HepG2 (cell line): Measurements from ENCODE around the gene KLHL33.
A peak's percentile ranks its signal among the peaks of the same experiment; 100 is the strongest.

ENCODE experiments used
- ATF6 ChIP-seq: sonication (generic); formaldehyde crosslinking; conservative IDR thresholded peaks from 2 replicates; pipeline ENCODE4 v1.4.0; 2020; ENCODE audit warnings: missing genetic modification reagents
- EEA1 ChIP-seq: sonication (generic); formaldehyde crosslinking; IDR thresholded peaks from 2 replicates; pipeline ENCODE4 v1.5.1; 2020; ENCODE audit warnings: mild to moderate bottlenecking, missing genetic modification reagents, borderline replicate concordance
- FOSL1 ChIP-seq: sonication (generic); formaldehyde crosslinking; IDR thresholded peaks from 2 replicates; pipeline ENCODE4 v1.9.0; 2021; ENCODE audit warnings: missing genetic modification reagents, borderline replicate concordance
- JUND ChIP-seq: sonication (generic); formaldehyde crosslinking; IDR thresholded peaks from 2 replicates; pipeline ENCODE4 v1.8.0; 2022; ENCODE audit warnings: mild to moderate bottlenecking, missing genetic modification reagents
- MTF2 ChIP-seq: sonication (generic); formaldehyde crosslinking; IDR thresholded peaks from 2 replicates; pipeline ENCODE4 v1.5.0; 2020; ENCODE audit warnings: missing genetic modification reagents, borderline replicate concordance
- SATB2 ChIP-seq: sonication (generic); formaldehyde crosslinking; IDR thresholded peaks from 2 replicates; pipeline ENCODE4 v1.5.0; 2020; ENCODE audit warnings: missing genetic modification reagents
- SNAPC5 ChIP-seq: sonication (generic); formaldehyde crosslinking; IDR thresholded peaks from 2 replicates; pipeline ENCODE4 v1.8.1; 2023; ENCODE audit warnings: mild to moderate bottlenecking, missing genetic modification reagents, borderline replicate concordance
- ZFP1 ChIP-seq: IDR thresholded peaks from 2 replicates; pipeline ENCODE4 v1.6.1; 2016
- ZNF326 ChIP-seq: sonication (generic); formaldehyde crosslinking; IDR thresholded peaks from 2 replicates; pipeline ENCODE4 v1.4.0; 2020; ENCODE audit warnings: missing genetic modification reagents, borderline replicate concordance
- ZSCAN20 ChIP-seq: sonication (generic); formaldehyde crosslinking; IDR thresholded peaks from 2 replicates; pipeline ENCODE4 v1.4.0; 2020; ENCODE audit warnings: missing genetic modification reagents, mild to moderate bottlenecking, borderline replicate concordance
- TF ChIP-seq, protein P1 (sequence below): sonication (generic); formaldehyde crosslinking; IDR thresholded peaks from 2 replicates; pipeline ENCODE4 v1.5.0; 2020; ENCODE audit warnings: mild to moderate bottlenecking, missing genetic modification reagents, moderate library complexity

GRCh38 chr14:20461225-20462141, 25.5 kb upstream of the KLHL33 start, which contains the start of gene PIP4P1:
- no peak for TF ChIP-seq ZNF326 (CRISPR knock-in tag)
- peak; percentile 86 for TF ChIP-seq ZFP1 (CRISPR knock-in tag)
- TF ChIP-seq EEA1 (CRISPR knock-in tag) = peak; percentile 75; the same call in 1 of the 2 replicates
- TF ChIP-seq SNAPC5 = peak; percentile 22; the same call in 1 of the 2 replicates
- TF ChIP-seq ZSCAN20 (CRISPR knock-in tag) = no peak; the same call in 1 of the 2 replicates
- TF ChIP-seq JUND (CRISPR knock-in tag) = peak; percentile 65
- TF ChIP-seq, protein P1, sequence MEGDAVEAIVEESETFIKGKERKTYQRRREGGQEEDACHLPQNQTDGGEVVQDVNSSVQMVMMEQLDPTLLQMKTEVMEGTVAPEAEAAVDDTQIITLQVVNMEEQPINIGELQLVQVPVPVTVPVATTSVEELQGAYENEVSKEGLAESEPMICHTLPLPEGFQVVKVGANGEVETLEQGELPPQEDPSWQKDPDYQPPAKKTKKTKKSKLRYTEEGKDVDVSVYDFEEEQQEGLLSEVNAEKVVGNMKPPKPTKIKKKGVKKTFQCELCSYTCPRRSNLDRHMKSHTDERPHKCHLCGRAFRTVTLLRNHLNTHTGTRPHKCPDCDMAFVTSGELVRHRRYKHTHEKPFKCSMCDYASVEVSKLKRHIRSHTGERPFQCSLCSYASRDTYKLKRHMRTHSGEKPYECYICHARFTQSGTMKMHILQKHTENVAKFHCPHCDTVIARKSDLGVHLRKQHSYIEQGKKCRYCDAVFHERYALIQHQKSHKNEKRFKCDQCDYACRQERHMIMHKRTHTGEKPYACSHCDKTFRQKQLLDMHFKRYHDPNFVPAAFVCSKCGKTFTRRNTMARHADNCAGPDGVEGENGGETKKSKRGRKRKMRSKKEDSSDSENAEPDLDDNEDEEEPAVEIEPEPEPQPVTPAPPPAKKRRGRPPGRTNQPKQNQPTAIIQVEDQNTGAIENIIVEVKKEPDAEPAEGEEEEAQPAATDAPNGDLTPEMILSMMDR (CRISPR knock-in tag) = no peak; the same call in 1 of the 2 replicates
- no peak for TF ChIP-seq SATB2 (CRISPR knock-in tag)
- no peak for TF ChIP-seq ATF6
- no peak for TF ChIP-seq MTF2
- no peak for TF ChIP-seq FOSL1 (CRISPR knock-in tag)
